OCI-LY3 (cell line): ENCODE measurements around the gene MRPL20.

ENCODE experiments used
- H2AFZ ChIP-seq: fragments of 200-600, 300-600 bp; shearing (Covaris generic); 2 replicates; pipeline ENCODE4 v1.6.0; 2014; ENCODE audit warnings: antibody characterized with exemption, low read depth, low read length
- H3K27ac ChIP-seq: fragments of 200-600, 300-600 bp; sonication (generic); 2 replicates; pipeline ENCODE4 v1.5.1; 2014; ENCODE audit warnings: mild to moderate bottlenecking, low read length, moderate library complexity, mixed read lengths
- H3K27me3 ChIP-seq: fragments of 200-600, 300-600 bp; sonication (generic); 2 replicates; pipeline ENCODE4 v1.6.1; 2014; ENCODE audit warnings: low read depth, low read length, mixed read lengths
- H3K36me3 ChIP-seq: fragments of 200-600, 300-600 bp; sonication (generic); replicated peaks from 2 replicates; pipeline ENCODE3; 2014; ENCODE audit warnings: low read depth, low read length, mixed read lengths
- H3K4me1 ChIP-seq: fragments of 300-600, 200-600 bp; sonication (generic); 2 replicates; pipeline ENCODE4 v1.6.1; 2014; ENCODE audit warnings: low read length, mixed read lengths
- H3K4me2 ChIP-seq: fragments of 200-600, 300-600 bp; sonication (generic); 2 replicates; pipeline ENCODE4 v1.6.1; 2014; ENCODE audit warnings: low read length, mixed read lengths
- H3K4me3 ChIP-seq: fragments of 300-600, 200-600 bp; sonication (generic); 2 replicates; pipeline ENCODE4 v1.5.1; 2014; ENCODE audit warnings: antibody characterized with exemption, mild to moderate bottlenecking, low read length, moderate library complexity
- H3K79me2 ChIP-seq: fragments of 300-600, 200-600 bp; shearing (Covaris generic); 2 replicates; pipeline ENCODE4 v1.6.1; 2014; ENCODE audit warnings: mild to moderate bottlenecking, low read length, mixed read lengths
- H3K9ac ChIP-seq: fragments of 300-600, 200-600 bp; shearing (Covaris generic); 2 replicates; pipeline ENCODE4 v1.6.0; 2014; ENCODE audit warnings: mild to moderate bottlenecking, low read length, moderate library complexity
- H3K9me3 ChIP-seq: fragments of 200-600, 300-600 bp; shearing (Covaris generic); 2 replicates; pipeline ENCODE4 v1.6.1; 2014; ENCODE audit warnings: low read length, mixed read lengths; ENCODE audit not compliant: insufficient read depth
- H4K20me1 ChIP-seq: fragments of 200-600, 300-600 bp; sonication (generic); 2 replicates; pipeline ENCODE4 v1.6.1; 2016; ENCODE audit warnings: low read length, mixed read lengths; ENCODE audit not compliant: insufficient read depth
- EZH2phosphoT487 ChIP-seq: fragments of 200-600 bp; shearing (Covaris generic); IDR thresholded peaks from 2 replicates; pipeline ENCODE4 v1.6.1; 2018; ENCODE audit warnings: antibody characterized with exemption, mixed run types, low read depth
- TF ChIP-seq, protein P1 (sequence below): fragments of 200-600, 300-600 bp; sonication (generic); IDR thresholded peaks from 2 replicates; pipeline ENCODE4 v1.5.1; 2014; ENCODE audit warnings: antibody characterized with exemption, low read length, low read depth

Gene MRPL20

DNA sequence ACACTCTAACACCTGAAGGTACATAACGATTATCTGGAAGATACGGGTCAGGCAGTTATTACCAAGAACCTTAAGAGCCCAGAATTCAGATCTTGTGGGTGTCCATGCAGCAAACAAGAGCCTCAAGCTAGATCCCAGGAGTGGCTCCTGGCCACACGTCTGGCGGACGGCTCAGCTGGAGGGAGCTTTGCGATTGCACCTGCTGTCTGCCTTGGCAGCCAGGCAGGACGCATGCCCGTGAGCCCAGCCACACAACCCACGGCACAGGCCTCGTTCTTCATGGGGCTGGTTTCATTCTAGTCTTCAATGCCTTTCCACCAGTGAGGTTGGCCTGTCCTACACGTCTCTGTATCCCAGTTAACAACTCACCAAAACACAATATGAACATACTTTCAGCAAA lies 13.7 kb downstream of the MRPL20 start:
- peaks cover 44% of the 10 kb centered on the region for H3K79me2 ChIP-seq
- H4K20me1 ChIP-seq = no peaks in the 10 kb centered on the region
- H2AFZ ChIP-seq = no peak overlapping the region
- H3K4me2 ChIP-seq = no peak overlapping the region
- no peak overlapping the region for H3K27ac ChIP-seq
- no peaks in the 10 kb centered on the region for H3K9me3 ChIP-seq
- peaks cover 71% of the 10 kb centered on the region for H3K36me3 ChIP-seq
- no peak for TF ChIP-seq EZH2phosphoT487
- TF ChIP-seq, protein P1, sequence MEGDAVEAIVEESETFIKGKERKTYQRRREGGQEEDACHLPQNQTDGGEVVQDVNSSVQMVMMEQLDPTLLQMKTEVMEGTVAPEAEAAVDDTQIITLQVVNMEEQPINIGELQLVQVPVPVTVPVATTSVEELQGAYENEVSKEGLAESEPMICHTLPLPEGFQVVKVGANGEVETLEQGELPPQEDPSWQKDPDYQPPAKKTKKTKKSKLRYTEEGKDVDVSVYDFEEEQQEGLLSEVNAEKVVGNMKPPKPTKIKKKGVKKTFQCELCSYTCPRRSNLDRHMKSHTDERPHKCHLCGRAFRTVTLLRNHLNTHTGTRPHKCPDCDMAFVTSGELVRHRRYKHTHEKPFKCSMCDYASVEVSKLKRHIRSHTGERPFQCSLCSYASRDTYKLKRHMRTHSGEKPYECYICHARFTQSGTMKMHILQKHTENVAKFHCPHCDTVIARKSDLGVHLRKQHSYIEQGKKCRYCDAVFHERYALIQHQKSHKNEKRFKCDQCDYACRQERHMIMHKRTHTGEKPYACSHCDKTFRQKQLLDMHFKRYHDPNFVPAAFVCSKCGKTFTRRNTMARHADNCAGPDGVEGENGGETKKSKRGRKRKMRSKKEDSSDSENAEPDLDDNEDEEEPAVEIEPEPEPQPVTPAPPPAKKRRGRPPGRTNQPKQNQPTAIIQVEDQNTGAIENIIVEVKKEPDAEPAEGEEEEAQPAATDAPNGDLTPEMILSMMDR = no peak
- no peak overlapping the region for H3K9ac ChIP-seq
- H3K4me1 ChIP-seq = peaks cover 9% of the 10 kb centered on the region
- no peaks in the 10 kb centered on the region for H3K27me3 ChIP-seq
- H3K4me3 ChIP-seq = no peak overlapping the region

- H3K4me2 ChIP-seq = no peak overlapping the region
- H3K36me3 ChIP-seq = peaks cover 70% of the 10 kb centered on the region
- H4K20me1 ChIP-seq = no peaks in the 10 kb centered on the region
- H3K27ac ChIP-seq = no peak overlapping the region
- H3K4me1 ChIP-seq = peaks cover 6% of the 10 kb centered on the region
- peaks cover 40% of the 10 kb centered on the region for H3K79me2 ChIP-seq
- H3K4me3 ChIP-seq = no peak overlapping the region
- H3K27me3 ChIP-seq = no peaks in the 10 kb centered on the region
- H2AFZ ChIP-seq = no peak overlapping the region
- H3K9me3 ChIP-seq = no peaks in the 10 kb centered on the region
- H3K9ac ChIP-seq = no peak overlapping the region
- TF ChIP-seq, protein P1 = no peak
- TF ChIP-seq EZH2phosphoT487 = no peak
These were observed 14.1 kb downstream of the MRPL20 start for GRCh38 chr1:1393014-1393413.

DNA sequence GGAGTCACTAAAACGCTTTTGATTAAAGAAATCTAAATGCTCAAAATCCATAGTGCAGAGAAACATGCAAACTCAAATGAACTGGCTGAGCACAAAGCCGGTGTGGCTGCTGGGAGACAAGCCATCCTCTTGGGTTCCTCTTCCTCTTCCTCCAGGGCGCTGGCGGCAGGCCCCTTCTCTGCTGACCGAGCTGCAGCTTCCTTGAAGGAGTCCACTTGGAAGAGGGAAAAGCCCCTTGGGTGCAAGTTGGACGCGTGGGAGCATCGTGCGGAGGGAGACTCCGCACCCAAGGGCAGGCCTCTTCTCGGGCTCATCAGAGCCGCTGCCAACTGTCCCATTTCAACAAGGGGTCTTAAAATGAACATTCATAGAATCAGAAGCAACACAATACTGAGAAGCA lies 15.9 kb downstream of the MRPL20 start:
- Histone ChIP-seq H3K79me2 (peaks cover 28% of the 10 kb centered on the region), H4K20me1 (no peaks in the 10 kb centered on the region), H3K4me3 (no peak overlapping the region), H3K27ac (no peak overlapping the region), H2AFZ (no peak overlapping the region), H3K27me3 (no peaks in the 10 kb centered on the region), H3K4me2 (no peak overlapping the region), H3K36me3 (peaks cover 76% of the 10 kb centered on the region), H3K9ac (no peak overlapping the region), H3K9me3 (no peaks in the 10 kb centered on the region), H3K4me1 (no peaks in the 10 kb centered on the region)
- TF ChIP-seq EZH2phosphoT487 = no peak

DNA sequence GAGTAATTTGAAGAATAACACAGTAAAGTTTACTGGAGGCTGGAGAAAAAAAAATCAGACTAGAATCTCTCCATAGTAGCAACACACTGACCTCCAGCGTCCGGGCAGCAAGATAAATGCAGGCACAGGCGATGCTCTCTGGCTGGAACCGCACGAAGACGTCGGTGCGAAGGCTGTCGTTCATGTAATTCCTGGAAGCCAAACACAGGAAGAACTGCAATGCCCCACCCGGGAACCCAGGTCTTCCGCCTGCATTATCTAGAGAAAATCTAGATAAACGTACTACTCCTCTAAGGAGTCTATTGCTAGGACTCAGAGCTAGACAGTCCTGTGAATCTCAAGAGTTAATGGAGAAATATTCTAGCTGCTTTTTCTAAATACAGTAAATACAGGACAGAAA lies 16.4 kb downstream of the MRPL20 start:
- peaks cover 80% of the 10 kb centered on the region for H3K36me3 ChIP-seq
- no peak overlapping the region for H3K27ac ChIP-seq
- H4K20me1 ChIP-seq = no peaks in the 10 kb centered on the region
- no peak for TF ChIP-seq EZH2phosphoT487
- TF ChIP-seq, protein P1 = no peak
- H3K9me3 ChIP-seq = no peaks in the 10 kb centered on the region
- H3K4me2 ChIP-seq = no peak overlapping the region
- H2AFZ ChIP-seq = no peak overlapping the region
- H3K27me3 ChIP-seq = no peaks in the 10 kb centered on the region
- H3K4me3 ChIP-seq = no peak overlapping the region
- no peaks in the 10 kb centered on the region for H3K4me1 ChIP-seq
- peaks cover 27% of the 10 kb centered on the region for H3K79me2 ChIP-seq
- H3K9ac ChIP-seq = no peak overlapping the region

DNA sequence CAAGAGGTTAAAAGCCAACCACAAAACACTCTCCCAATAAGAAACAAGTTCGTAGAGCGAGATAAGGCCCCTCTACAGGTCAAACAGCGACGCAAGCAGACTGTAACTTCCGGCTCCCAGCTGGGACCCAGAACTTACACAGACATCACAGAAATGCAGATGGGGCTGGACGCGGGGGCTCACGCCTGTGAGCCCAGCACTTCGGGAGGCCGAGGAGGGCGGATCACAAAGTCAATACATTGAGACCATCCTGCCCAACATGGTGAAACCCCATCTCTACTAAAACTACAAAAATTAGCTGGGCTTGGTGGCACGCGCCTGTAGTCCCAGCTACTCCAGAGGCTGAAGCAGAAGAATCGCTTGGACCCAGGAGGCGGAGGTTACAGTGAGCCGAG lies 19.0 kb downstream of the MRPL20 start:
- Histone ChIP-seq H3K9me3 (no peaks in the 10 kb centered on the region), H3K4me2 (no peak overlapping the region), H3K9ac (no peak overlapping the region), H3K27me3 (no peaks in the 10 kb centered on the region), H3K79me2 (peaks cover 13% of the 10 kb centered on the region; the same call in 1 of the 2 replicates), H3K27ac (no peak overlapping the region), H2AFZ (no peak overlapping the region), H4K20me1 (no peaks in the 10 kb centered on the region), H3K36me3 (peaks cover 66% of the 10 kb centered on the region), H3K4me3 (no peak overlapping the region), H3K4me1 (no peaks in the 10 kb centered on the region)
- TF ChIP-seq, protein P1 = no peak
- no peak for TF ChIP-seq EZH2phosphoT487
